ENCODE results near the gene MNS1.
"Not testable (repeated sequence)": the region's sequence is repeated elsewhere in the genome, so short reads cannot be mapped to it uniquely, and the experiment has no call there.

MNS1 gene

GRCh38 chr15:56442354-56442753, 22.6 kb downstream of the MNS1 start:
- no peak for DNase-seq

- DNase-seq, result no peak
Observed at GRCh38 chr15:56440214-56440770, 24.6 kb downstream of the MNS1 start.

DNA sequence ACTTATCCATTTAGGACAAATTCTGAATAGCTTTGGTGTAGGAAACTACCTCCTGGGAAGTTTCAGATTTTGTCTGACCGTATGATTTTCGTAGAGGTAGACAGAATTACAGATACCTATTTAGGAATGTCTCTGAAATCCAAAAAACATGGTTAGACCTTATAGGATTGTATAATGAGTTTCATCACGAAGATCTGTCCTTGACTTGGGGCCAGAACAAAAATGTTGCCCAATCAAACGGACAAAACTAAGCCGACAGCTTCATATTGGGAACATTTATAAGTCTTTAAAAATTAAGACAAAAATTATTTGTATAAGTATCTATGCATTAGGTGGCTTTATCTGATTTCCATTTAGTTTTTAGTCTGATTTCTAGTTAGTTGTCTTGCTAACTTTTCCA, 32.6 kb downstream of the MNS1 start:
- no peak for DNase-seq

GRCh38 chr15:56428821-56429458, 36.0 kb downstream of the MNS1 start:
- peak in 1 of 2 experiments; percentile 69 for DNase-seq

- no peak for DNase-seq
Observed at GRCh38 chr15:56425976-56426375, 39.0 kb downstream of the MNS1 start.

GRCh38 chr15:56425276-56425675, 39.7 kb downstream of the MNS1 start:
- DNase-seq, result no peak

DNA sequence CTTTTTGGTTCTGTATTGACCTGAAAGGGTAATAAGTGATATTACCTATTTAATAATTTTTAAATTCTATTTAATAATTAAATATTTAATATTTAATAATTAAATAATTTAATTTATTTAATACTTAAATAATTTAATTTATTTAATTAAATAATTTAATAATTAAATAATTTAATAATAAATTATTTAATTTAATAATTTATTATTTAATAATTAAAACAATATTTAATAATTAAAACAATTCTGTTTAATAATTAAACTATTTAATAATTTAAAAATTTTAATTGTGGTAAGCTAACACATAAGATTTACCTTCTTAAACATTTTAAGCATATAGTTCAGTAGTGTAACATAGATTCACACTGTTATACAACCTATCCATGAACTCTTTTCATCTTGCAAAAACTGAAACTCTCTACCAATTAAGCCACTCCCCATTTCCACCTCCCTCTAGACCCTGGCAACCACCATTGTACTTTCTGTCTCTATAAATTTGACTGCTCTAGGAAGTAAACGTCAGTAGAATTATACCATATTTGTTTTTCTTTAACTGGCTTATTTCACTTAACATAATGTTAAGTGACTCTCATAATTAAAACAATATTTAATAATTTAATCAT, 51.7 kb downstream of the MNS1 start:
- not testable (repeated sequence) for DNase-seq

GRCh38 chr15:56411122-56411749, 53.7 kb downstream of the MNS1 start:
- no peak for DNase-seq

GRCh38 chr15:56410721-56411120, 54.2 kb downstream of the MNS1 start:
- DNase-seq, result no peak

GRCh38 chr15:56399209-56399608, 65.7 kb downstream of the MNS1 start:
- DNase-seq, result not testable (repeated sequence)

DNA sequence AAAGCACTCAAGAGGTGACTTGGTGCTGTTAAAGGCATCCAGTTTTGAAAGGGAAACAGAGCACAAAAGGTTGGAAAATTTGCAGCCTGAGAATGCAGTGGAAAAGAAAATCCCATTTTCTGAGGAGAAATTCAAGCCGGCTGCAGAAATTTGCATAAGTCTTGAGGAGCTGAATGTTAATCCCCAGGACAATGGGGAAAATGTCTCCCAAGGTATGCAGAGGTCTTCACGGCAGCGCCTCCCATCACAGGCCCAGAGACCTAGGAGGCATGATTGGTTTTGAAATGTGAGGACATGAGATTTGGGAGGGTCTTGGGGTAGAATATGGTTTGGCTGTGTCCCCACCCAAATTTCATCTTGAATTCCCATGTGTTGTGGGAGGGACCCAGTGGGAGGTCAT, 67.6 kb downstream of the MNS1 start:
- DNase-seq, result not testable (repeated sequence)

- no peak for DNase-seq
Observed at GRCh38 chr15:56394909-56395308, 70.0 kb downstream of the MNS1 start.

- no peak for DNase-seq
Observed at GRCh38 chr15:56393277-56393676, 71.7 kb downstream of the MNS1 start.

- no peak for DNase-seq
Observed at GRCh38 chr15:56390739-56391267, 74.1 kb downstream of the MNS1 start.

GRCh38 chr15:56385908-56386307, 79.0 kb downstream of the MNS1 start:
- DNase-seq, result no peak

GRCh38 chr15:56383010-56383409, 81.9 kb downstream of the MNS1 start:
- no peak for DNase-seq

Measured in SW 1271 (cell line).